Activated CD8-positive, alpha-beta memory T cell treated with anti-CD3 and anti-CD28 coated beads, Interleukin-2, amount 10 ng/mL, durations not matched to agents 7 days and 5 days (primary cell): ENCODE results near the gene ZDHHC24. TPM values are rescaled to one million over a fixed set of nuclear protein-coding genes. Genes with fewer than 3 reads are reported as not detected.
"Not testable (repeated sequence)": the region's sequence is repeated elsewhere in the genome, so short reads cannot be mapped to it uniquely, and the experiment has no call there.

Experiments used
- ATAC-seq: fragments of 150-1000 bp; cut with Tn5 transposase; one replicate; pipeline ENCODE4 v1.10.0; 2021; ENCODE audit warnings: moderate library complexity
- CTCF ChIA-PET: fragments of 350-600 bp; sonication (Branson Sonifier 250); formaldehyde crosslinking; loops from one replicate; lab custom pipeline; 2021; ENCODE audit warnings: antibody characterized with exemption; lab: Charles Lee
- DNase-seq: peaks from one replicate; pipeline ENCODE4 v3.0.0-alpha.2; 2020
- H3K27ac Mint-ChIP-seq: one replicate; pipeline ENCODE4 v1.8.0; 2021; ENCODE audit warnings: mild to moderate bottlenecking, mixed read lengths
- H3K27me3 Mint-ChIP-seq: one replicate; pipeline ENCODE4 v1.8.0; 2021; ENCODE audit warnings: mixed read lengths
- H3K36me3 Mint-ChIP-seq: one replicate; pipeline ENCODE4 v1.8.0; 2021; ENCODE audit warnings: mild to moderate bottlenecking, mixed read lengths
- H3K4me1 Mint-ChIP-seq: one replicate; pipeline ENCODE4 v1.8.0; 2021; ENCODE audit warnings: mixed read lengths
- H3K4me3 Mint-ChIP-seq: one replicate; pipeline ENCODE4 v1.8.0; 2021; ENCODE audit warnings: mild to moderate bottlenecking, moderate library complexity, mixed read lengths
- H3K9me3 Mint-ChIP-seq: one replicate; pipeline ENCODE4 v1.8.0; 2022; ENCODE audit warnings: low read depth, mixed read lengths
- total RNA-seq, 2 experiments: library from RNA; stranded (reverse); gene quantifications; one replicate each; pipeline ENCODE4 v1.2.3, GENCODE V29; 2021

Gene ZDHHC24
- total RNA-seq = 10 to 100 TPM; 18.7 to 19.8 TPM

DNA sequence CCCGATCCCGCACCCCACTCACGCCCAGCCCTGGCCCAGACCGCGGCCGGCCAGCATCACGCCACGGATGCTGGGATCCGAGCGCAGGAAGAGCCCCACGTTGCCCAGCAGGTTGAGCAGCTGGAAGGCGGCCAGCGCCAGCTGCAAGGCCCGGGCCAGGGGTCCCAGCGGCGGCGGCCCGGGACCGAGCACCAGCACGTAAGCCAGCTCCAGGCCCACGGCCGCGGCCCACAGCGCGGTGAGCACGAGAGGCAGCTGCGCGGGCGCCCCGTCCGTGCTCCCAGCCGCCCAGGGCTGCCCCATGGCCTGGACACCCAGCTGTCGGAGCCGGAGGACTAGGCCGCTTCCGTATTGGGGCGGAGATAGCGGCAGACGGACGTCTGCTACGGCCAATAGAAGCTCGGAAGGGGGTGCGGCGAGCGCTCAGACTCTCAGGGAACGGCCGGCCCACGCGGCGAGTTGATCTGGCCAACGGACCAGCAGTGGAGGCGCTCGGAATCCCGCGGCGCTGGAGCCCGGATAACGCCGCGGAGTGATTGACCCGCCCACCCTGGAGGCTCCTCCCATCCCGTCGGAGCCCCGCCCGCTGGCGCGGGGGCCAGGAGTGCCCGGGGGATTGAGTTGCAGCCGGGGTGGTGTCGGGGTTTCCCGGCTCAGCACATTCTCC, at the start of gene ZDHHC24:
TSS of gene ZDHHC24 (minus strand) at position 348 of the 667 bp plus-strand sequence. CDS start at position 303, 45 bp downstream.
- Mint-ChIP-seq H3K36me3 (peaks cover 5% of the 10 kb centered on the region), H3K27ac (peak within 1 kb of the TSS; percentile 75), H3K9me3 (no peaks in the 10 kb centered on the region), H3K4me3 (peak within 1 kb of the TSS; percentile 86), H3K4me1 (peaks cover 30% of the 10 kb centered on the region), H3K27me3 (peaks cover 11% of the 10 kb centered on the region)
- CTCF ChIA-PET = interaction anchor here (0.6 to 2.4 kb wide), 12 partner anchors 11 to 1144 kb away, joined by 3 to 23 read pairs (median 4); partner anchors contain the start of genes CCDC87, CCS, MRPL11 and RBM4
- DNase-seq (peak; percentile 95), ATAC-seq (peak; percentile 90)

- no peaks in the 10 kb centered on the region for H3K9me3 Mint-ChIP-seq
- CTCF ChIA-PET = interaction anchor here (0.9 to 6.2 kb wide), 4 partner anchors 14 to 83 kb away, joined by 3 to 60 read pairs (median 4); partner anchors contain the start of gene RBM4B
- H3K27me3 Mint-ChIP-seq = peaks cover 6% of the 10 kb centered on the region
- H3K36me3 Mint-ChIP-seq = peaks cover under 1% of the 10 kb centered on the region
- peaks cover 28% of the 10 kb centered on the region for H3K4me1 Mint-ChIP-seq
- peak overlapping the region; percentile 42 for H3K4me3 Mint-ChIP-seq
- peak overlapping the region; percentile 75 for H3K27ac Mint-ChIP-seq
- DNase-seq = no peak
- ATAC-seq = no peak
Observed at GRCh38 chr11:66595245-66595904, 49.5 kb upstream of the ZDHHC24 start.

- Mint-ChIP-seq H3K36me3 (no peaks in the 10 kb centered on the region), H3K4me3 (peak overlapping the region; percentile 94), H3K27me3 (peaks cover 6% of the 10 kb centered on the region), H3K27ac (peak overlapping the region; percentile 96), H3K4me1 (peaks cover 28% of the 10 kb centered on the region), H3K9me3 (no peaks in the 10 kb centered on the region)
- no peak for DNase-seq
- CTCF ChIA-PET = interaction anchor here (1.3 to 6.2 kb wide), 6 partner anchors 13 to 85 kb away, joined by 3 to 60 read pairs (median 5); partner anchors contain the start of genes RBM14 and RBM4B
- no peak for ATAC-seq
Observed at GRCh38 chr11:66593650-66594049, 47.8 kb upstream of the ZDHHC24 start.

DNA sequence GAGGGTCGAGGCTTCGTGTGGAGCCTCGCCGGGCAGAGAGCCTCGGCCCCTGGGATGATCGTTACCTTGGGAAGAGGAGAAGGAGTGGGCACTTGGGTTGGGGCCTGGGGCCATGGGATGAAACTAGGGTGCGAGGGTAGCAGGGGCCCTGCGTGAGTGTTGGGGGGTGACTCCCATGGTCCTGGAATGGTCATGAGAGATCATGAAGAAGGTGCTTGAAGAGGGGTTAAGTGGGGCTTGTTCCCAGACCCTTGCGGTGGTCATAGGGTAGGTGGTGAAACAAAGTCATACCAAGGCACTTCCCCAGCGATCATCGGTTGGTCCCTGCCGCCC, 47.4 kb upstream of the ZDHHC24 start:
- H3K27me3 Mint-ChIP-seq = peaks cover 6% of the 10 kb centered on the region
- no peak for DNase-seq
- H3K36me3 Mint-ChIP-seq = no peaks in the 10 kb centered on the region

GRCh38 chr11:66592457-66593302, 46.8 kb upstream of the ZDHHC24 start, which contains the start of the genes CCDC87 and CCS:
Gene CCDC87 (minus strand): TSS chr11:66593063. CDS start chr11:66593015, 48 bp downstream.
Gene CCS (plus strand): TSS chr11:66593185. CDS start chr11:66593262, 77 bp downstream.
- no peaks in the 10 kb centered on the region for H3K36me3 Mint-ChIP-seq
- CTCF ChIA-PET = interaction anchor here (0.6 to 6.2 kb wide), 15 partner anchors 14 to 86 kb away, joined by 3 to 60 read pairs (median 4); partner anchors contain the start of genes ACTN3, RBM14, RBM4 and RBM4B

More for the DNA sequence above, 47.4 kb upstream of the ZDHHC24 start:
- H3K9me3 Mint-ChIP-seq = no peaks in the 10 kb centered on the region
- ATAC-seq = no peak
- H3K27ac Mint-ChIP-seq = peak overlapping the region; percentile 96
- CTCF ChIA-PET = interaction anchor here (0.8 to 6.2 kb wide), 14 partner anchors 14 to 85 kb away, joined by 3 to 60 read pairs (median 4); partner anchors contain the start of genes ACTN3, RBM14, RBM4 and RBM4B
- H3K4me1 Mint-ChIP-seq = peaks cover 28% of the 10 kb centered on the region
- H3K4me3 Mint-ChIP-seq = peak overlapping the region; percentile 94

DNA sequence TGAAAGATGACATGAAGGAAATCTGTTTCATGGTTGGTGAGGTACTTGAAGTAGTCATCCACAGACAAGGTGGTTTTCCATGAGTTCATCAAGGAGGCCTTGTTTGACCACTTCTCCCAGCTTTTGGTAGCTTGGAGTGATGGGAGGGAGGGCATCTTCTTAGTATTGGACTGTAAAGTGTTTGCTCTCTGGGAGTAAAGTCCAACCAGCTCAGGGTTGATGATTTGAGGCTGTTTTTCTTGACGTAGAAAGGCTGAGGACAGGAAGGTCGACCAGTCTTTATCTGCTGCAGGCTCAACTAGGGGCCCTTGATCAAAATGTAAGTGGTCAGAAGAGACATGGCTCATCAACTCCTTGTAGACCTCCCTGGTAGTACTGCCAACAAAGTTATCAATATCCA, 45.3 kb upstream of the ZDHHC24 start:
- no peak for DNase-seq
- CTCF ChIA-PET = interaction anchor here (1.0 to 6.2 kb wide), 5 partner anchors 12 to 104 kb away, joined by 3 to 60 read pairs (median 11); partner anchors contain the start of genes RBM14 and RBM4B
- Mint-ChIP-seq H3K9me3 (no peaks in the 10 kb centered on the region), H3K27ac (no peak overlapping the region), H3K27me3 (peaks cover 9% of the 10 kb centered on the region), H3K4me3 (no peak overlapping the region), H3K4me1 (peaks cover 28% of the 10 kb centered on the region), H3K36me3 (no peaks in the 10 kb centered on the region)
- ATAC-seq = no peak

More at GRCh38 chr11:66592457-66593302, 46.8 kb upstream of the ZDHHC24 start, which contains the start of the genes CCDC87 and CCS:
- peak within 1 kb of the TSS; percentile 94 for H3K4me3 Mint-ChIP-seq
- peak; percentile 99 for DNase-seq
- ATAC-seq = peak; percentile 98
- no peaks in the 10 kb centered on the region for H3K9me3 Mint-ChIP-seq
- H3K27ac Mint-ChIP-seq = peak within 1 kb of the TSS; percentile 96
- peaks cover 6% of the 10 kb centered on the region for H3K27me3 Mint-ChIP-seq
- H3K4me1 Mint-ChIP-seq = peaks cover 28% of the 10 kb centered on the region

GRCh38 chr11:66589996-66590675, 44.3 kb upstream of the ZDHHC24 start:
- no peaks in the 10 kb centered on the region for H3K36me3 Mint-ChIP-seq
- no peak for ATAC-seq
- H3K4me1 Mint-ChIP-seq = peaks cover 22% of the 10 kb centered on the region
- DNase-seq = no peak
- H3K27me3 Mint-ChIP-seq = peaks cover 9% of the 10 kb centered on the region
- no peaks in the 10 kb centered on the region for H3K9me3 Mint-ChIP-seq
- CTCF ChIA-PET = interaction anchor here (1.0 to 6.2 kb wide), 5 partner anchors 11 to 105 kb away, joined by 3 to 60 read pairs (median 11); partner anchors contain the start of genes RBM14 and RBM4B
- no peak overlapping the region for H3K4me3 Mint-ChIP-seq
- H3K27ac Mint-ChIP-seq = no peak overlapping the region

- CTCF ChIA-PET = interaction anchor here (1.4 to 4.2 kb wide), 2 partner anchors 10 to 70 kb away, joined by 3 to 33 read pairs; no protein-coding TSS in a partner anchor
- not testable (repeated sequence) for H3K9me3 Mint-ChIP-seq, H3K27me3 Mint-ChIP-seq
Observed at GRCh38 chr11:66589315-66589714, 43.5 kb upstream of the ZDHHC24 start.

GRCh38 chr11:66586136-66586535, 40.3 kb upstream of the ZDHHC24 start:
- H3K27me3 Mint-ChIP-seq = peaks cover 8% of the 10 kb centered on the region
- CTCF ChIA-PET = interaction anchor here (0.8 kb wide), 1 partner anchor 93 kb away, joined by 3 read pairs; no protein-coding TSS in a partner anchor
- no peak overlapping the region for H3K27ac Mint-ChIP-seq

More at GRCh38 chr11:66589315-66589714, 43.5 kb upstream of the ZDHHC24 start:
- H3K27ac Mint-ChIP-seq, ATAC-seq, DNase-seq, H3K36me3 Mint-ChIP-seq, H3K4me3 Mint-ChIP-seq: not testable (repeated sequence)
- H3K4me1 Mint-ChIP-seq = peaks cover 15% of the 10 kb centered on the region

DNA sequence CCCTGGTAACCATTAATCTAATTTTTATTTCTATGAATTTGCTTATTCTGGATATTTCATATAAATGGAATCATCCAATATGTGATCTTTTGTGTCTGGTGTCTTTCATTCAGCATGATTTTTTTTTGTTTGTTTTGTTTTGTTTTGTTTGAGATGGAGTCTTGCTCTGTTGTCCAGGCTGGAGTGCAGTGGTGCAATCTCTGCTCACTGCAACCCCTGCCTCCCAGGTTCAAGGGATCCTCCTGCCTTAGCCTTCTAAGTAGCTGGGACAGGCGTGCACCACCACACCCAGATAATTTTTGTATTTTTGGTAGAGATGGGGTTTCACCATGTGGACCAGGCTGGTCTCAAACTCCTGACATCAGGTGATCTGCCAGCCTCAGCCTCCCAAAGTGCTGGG, 39.6 kb upstream of the ZDHHC24 start:
- H3K27ac Mint-ChIP-seq, H3K4me3 Mint-ChIP-seq, H3K9me3 Mint-ChIP-seq, H3K36me3 Mint-ChIP-seq, H3K4me1 Mint-ChIP-seq, H3K27me3 Mint-ChIP-seq, DNase-seq, ATAC-seq: not testable (repeated sequence)
- CTCF ChIA-PET = interaction anchor here (1.2 kb wide), 1 partner anchor 93 kb away, joined by 3 read pairs; the partner anchor contains the start of gene RBM4B

More at GRCh38 chr11:66586136-66586535, 40.3 kb upstream of the ZDHHC24 start:
- H3K4me3 Mint-ChIP-seq = no peak overlapping the region
- ATAC-seq = no peak
- peaks cover 4% of the 10 kb centered on the region for H3K36me3 Mint-ChIP-seq
- H3K9me3 Mint-ChIP-seq = peaks cover 6% of the 10 kb centered on the region
- no peaks in the 10 kb centered on the region for H3K4me1 Mint-ChIP-seq
- DNase-seq = no peak

- not testable (repeated sequence) for H3K9me3 Mint-ChIP-seq, DNase-seq, H3K27ac Mint-ChIP-seq, H3K27me3 Mint-ChIP-seq, H3K36me3 Mint-ChIP-seq, ATAC-seq, H3K4me3 Mint-ChIP-seq, H3K4me1 Mint-ChIP-seq
- CTCF ChIA-PET = interaction anchor here (1.5 to 6.2 kb wide), 2 partner anchors 95 to 96 kb away, joined by 8 to 107 read pairs; partner anchors contain the start of gene RBM4B
Observed at GRCh38 chr11:66582565-66583147, 36.8 kb upstream of the ZDHHC24 start.
